Smooth muscle cell (in vitro differentiated cells): ENCODE measurements around the gene ARHGAP21. TPM values are rescaled to one million over a fixed set of nuclear protein-coding genes. Genes with fewer than 3 reads are reported as not detected.

Source experiments
- DNase-seq: peaks from one replicate; lab custom pipeline; 2025; ENCODE audit not compliant: unreplicated experiment; lab: John Stamatoyannopoulos, UW
- H2AFZ ChIP-seq: fragments of 200-600 bp; sonication (generic); 2 replicates; pipeline ENCODE4 v1.6.0; 2016; ENCODE audit warnings: antibody characterized with exemption, low read depth, mild to moderate bottlenecking
- H3F3A ChIP-seq: fragments of 200-600 bp; sonication (generic); 2 replicates; pipeline ENCODE4 v1.6.0; 2017; ENCODE audit warnings: antibody characterized with exemption, low read depth
- H3K27ac ChIP-seq: fragments of 200-600 bp; sonication (generic); 2 replicates; pipeline ENCODE4 v1.5.1; 2016; ENCODE audit warnings: low read depth, mild to moderate bottlenecking
- H3K27me3 ChIP-seq: fragments of 200-600 bp; sonication (generic); 2 replicates; pipeline ENCODE4 v1.6.1; 2016; ENCODE audit warnings: low read depth, mild to moderate bottlenecking
- H3K36me3 ChIP-seq: fragments of 200-600 bp; sonication (generic); 2 replicates; pipeline ENCODE4 v1.5.1; 2016; ENCODE audit warnings: low read depth
- H3K4me1 ChIP-seq: fragments of 200-600 bp; sonication (generic); 2 replicates; pipeline ENCODE4 v1.5.1; 2016; ENCODE audit warnings: low read depth
- H3K4me2 ChIP-seq: fragments of 200-600 bp; sonication (generic); 2 replicates; pipeline ENCODE4 v1.6.0; 2016; ENCODE audit warnings: mild to moderate bottlenecking
- H3K4me3 ChIP-seq: fragments of 200-600 bp; sonication (generic); 2 replicates; pipeline ENCODE4 v1.5.1; 2016; ENCODE audit warnings: mild to moderate bottlenecking
- H3K79me2 ChIP-seq: fragments of 200-600 bp; sonication (generic); 2 replicates; pipeline ENCODE4 v1.6.0; 2016; ENCODE audit warnings: low read depth, mild to moderate bottlenecking
- H3K9ac ChIP-seq: fragments of 200-600 bp; sonication (generic); 2 replicates; pipeline ENCODE4 v1.6.0; 2016; ENCODE audit warnings: low read depth
- H3K9me3 ChIP-seq: fragments of 200-600 bp; sonication (generic); replicated peaks from 2 replicates; pipeline ENCODE4 v1.5.1; 2016; ENCODE audit warnings: low read depth
- H4K20me1 ChIP-seq: fragments of 200-600 bp; sonication (generic); 2 replicates; pipeline ENCODE4 v1.6.0; 2016; ENCODE audit warnings: low read depth
- CTCF ChIP-seq: fragments of 200-600 bp; sonication (generic); IDR thresholded peaks from 2 replicates; pipeline ENCODE4 v1.5.1; 2017; ENCODE audit warnings: borderline replicate concordance, mild to moderate bottlenecking, antibody characterized with exemption; ENCODE audit not compliant: insufficient read depth, poor library complexity, severe bottlenecking
- WGBS: methylation state at CpG from one replicate; pipeline ENCODE4 v1.1.7; 2016; ENCODE audit warnings: low lambda C conversion rate; 5-methylcytosine and 5-hydroxymethylcytosine counted together
- polyA plus RNA-seq: library from polyadenylated mRNA; unstranded; fragments of >200 nt; fragmentation: Nextera tagmentation; extraction: Ambion mirVana; gene quantifications from 2 replicates; pipeline ENCODE4 v1.2.1, GENCODE V29; 2016
- total RNA-seq: library from RNA; depleted of rRNA; stranded (reverse); fragments of >200 nt; gene quantifications from 2 replicates; pipeline ENCODE4 v1.2.3, GENCODE V29; 2014

ARHGAP21 gene
- total and polyA plus RNA-seq, 2 experiments from 2014 or later = 8.9 to 59.1 TPM

GRCh38 chr10:24596217-24596930 lies 127.3 kb downstream of the ARHGAP21 start:
- Histone ChIP-seq H3K4me1 (no peaks in the 10 kb centered on the region), H4K20me1 (no peaks in the 10 kb centered on the region), H3F3A (no peaks in the 10 kb centered on the region), H3K27me3 (no peaks in the 10 kb centered on the region), H3K9me3 (no peaks in the 10 kb centered on the region), H3K4me2 (no peak overlapping the region), H3K79me2 (no peaks in the 10 kb centered on the region), H3K36me3 (peaks cover 71% of the 10 kb centered on the region), H2AFZ (no peak overlapping the region), H3K9ac (no peak overlapping the region), H3K27ac (no peak overlapping the region), H3K4me3 (no peak overlapping the region)
- no peak for DNase-seq
- TF ChIP-seq CTCF = no peak
- WGBS = 96% methylated on average over 11 of the region's 11 CpGs

GRCh38 chr10:24590697-24591457 lies 132.8 kb downstream of the ARHGAP21 start:
- H3K4me3 ChIP-seq = no peak overlapping the region
- peaks cover 60% of the 10 kb centered on the region for H3K36me3 ChIP-seq
- no peak for DNase-seq
- H3K27ac ChIP-seq = no peak overlapping the region
- no peaks in the 10 kb centered on the region for H3K9me3 ChIP-seq
- H3K4me1 ChIP-seq = no peaks in the 10 kb centered on the region
- no peak overlapping the region for H3K9ac ChIP-seq
- H3K27me3 ChIP-seq = no peaks in the 10 kb centered on the region
- H3F3A ChIP-seq = no peaks in the 10 kb centered on the region
- no peak for TF ChIP-seq CTCF
- H3K79me2 ChIP-seq = no peaks in the 10 kb centered on the region
- H3K4me2 ChIP-seq = no peak overlapping the region
- H4K20me1 ChIP-seq = no peaks in the 10 kb centered on the region
- no peak overlapping the region for H2AFZ ChIP-seq

- Histone ChIP-seq H2AFZ (no peak overlapping the region), H3K4me1 (no peaks in the 10 kb centered on the region), H3K79me2 (no peaks in the 10 kb centered on the region), H4K20me1 (no peaks in the 10 kb centered on the region), H3K36me3 (peaks cover 45% of the 10 kb centered on the region), H3F3A (no peaks in the 10 kb centered on the region), H3K4me3 (no peak overlapping the region), H3K9me3 (no peaks in the 10 kb centered on the region), H3K27me3 (no peaks in the 10 kb centered on the region), H3K27ac (no peak overlapping the region), H3K4me2 (no peak overlapping the region), H3K9ac (no peak overlapping the region)
- no peak for TF ChIP-seq CTCF
- no peak for DNase-seq
- WGBS = 100% methylated on average over 2 of the region's 2 CpGs
Observed at GRCh38 chr10:24589265-24589664, 134.4 kb downstream of the ARHGAP21 start.
